Liver (tissue), 9 donors: ENCODE measurements around the gene CAPRIN2. TPM values are rescaled to one million over a fixed set of nuclear protein-coding genes. Genes with fewer than 3 reads are reported as not detected.

Experiments
- DNase-seq: peaks from one replicate; pipeline ENCODE4 v3.0.0-alpha.2; 2017; ENCODE audit warnings: low spot score
- H3K27ac ChIP-seq, 2 donors: one replicate each; pipeline ENCODE4 v1.7.0; 2013; ENCODE audit warnings: inconsistent platforms in 2 of 2, low read length in 2 of 2, control low read depth in 1 of 2, low read depth in 1 of 2, mild to moderate bottlenecking in 1 of 2
- H3K27me3 ChIP-seq, 4 donors: one replicate each; pipeline versions ENCODE4 v1.6.1 to v1.7.0; 2013; ENCODE audit warnings: low read length in 3 of 4, inconsistent platforms in 1 of 4, mild to moderate bottlenecking in 1 of 4, moderate library complexity in 1 of 4; ENCODE audit not compliant: control insufficient read depth in 4 of 4, insufficient read depth in 4 of 4
- H3K36me3 ChIP-seq, 4 donors: one replicate each; pipeline versions ENCODE4 v1.6.1 to v1.7.0; 2013; ENCODE audit warnings: low read length in 3 of 4, mild to moderate bottlenecking in 3 of 4, low read depth in 1 of 4, moderate library complexity in 1 of 4; ENCODE audit not compliant: control insufficient read depth in 4 of 4, insufficient read depth in 3 of 4
- H3K4me1 ChIP-seq, 4 donors: one replicate each; pipeline versions ENCODE4 v1.6.1 to v1.7.0; 2013; ENCODE audit warnings: low read length in 3 of 4, mild to moderate bottlenecking in 3 of 4, moderate library complexity in 1 of 4; ENCODE audit not compliant: control insufficient read depth in 4 of 4, insufficient read depth in 4 of 4
- H3K4me3 ChIP-seq, 3 donors: one replicate each; pipeline versions ENCODE4 v1.6.1 to v1.7.0; 2013; ENCODE audit warnings: low read length in 3 of 3, control low read depth in 1 of 3, low read depth in 1 of 3, mild to moderate bottlenecking in 1 of 3
- H3K9ac ChIP-seq, 2 donors: one replicate each; pipeline ENCODE4 v1.7.0; 2013; ENCODE audit warnings: low read length in 2 of 2, mild to moderate bottlenecking in 2 of 2, moderate library complexity in 2 of 2, control low read depth in 1 of 2, low read depth in 1 of 2
- H3K9me3 ChIP-seq, 4 donors: one replicate each; pipeline versions ENCODE4 v1.6.1 to v1.7.0; 2013; ENCODE audit warnings: low read length in 3 of 4; ENCODE audit not compliant: control insufficient read depth in 4 of 4
- ATF3 ChIP-seq: IDR thresholded peaks from 2 replicates; pipeline ENCODE4 v1.6.1; 2016; ENCODE audit warnings: antibody characterized with exemption
- EGR1 ChIP-seq, 2 donors: IDR thresholded peaks; 2 replicates each; pipeline ENCODE4 v1.6.1; 2016 to 2018; ENCODE audit warnings: antibody characterized with exemption in 2 of 2, low read depth in 2 of 2
- FOXA1 ChIP-seq: IDR thresholded peaks from 2 replicates; pipeline ENCODE4 v1.6.1; 2016; ENCODE audit warnings: antibody characterized with exemption
- HNF4A ChIP-seq, 2 donors: conservative IDR thresholded peaks; 2 replicates each; pipeline ENCODE4 v1.6.1; 2016; ENCODE audit warnings: antibody characterized with exemption in 2 of 2, mild to moderate bottlenecking in 2 of 2
- JUND ChIP-seq, 2 donors: IDR thresholded peaks; 2 replicates each; pipeline ENCODE4 v1.6.1; 2016; ENCODE audit warnings: antibody characterized with exemption in 2 of 2
- NR2F2 ChIP-seq: IDR thresholded peaks from 2 replicates; pipeline ENCODE4 v1.6.1; 2016; ENCODE audit warnings: antibody characterized with exemption
- RAD21 ChIP-seq, 2 donors: IDR thresholded peaks; 2 replicates each; pipeline ENCODE4 v1.6.1; 2016; ENCODE audit warnings: antibody characterized with exemption in 2 of 2, mild to moderate bottlenecking in 2 of 2
- REST ChIP-seq: IDR thresholded peaks from 2 replicates; pipeline ENCODE4 v1.6.1; 2016; ENCODE audit warnings: antibody characterized with exemption, mild to moderate bottlenecking
- RXRA ChIP-seq, 2 donors: IDR thresholded peaks; 2 replicates each; pipeline ENCODE4 v1.6.1; 2017 to 2018; ENCODE audit warnings: antibody characterized with exemption in 2 of 2, mild to moderate bottlenecking in 1 of 2
- TAF1 ChIP-seq: conservative IDR thresholded peaks from 2 replicates; pipeline ENCODE4 v1.6.1; 2016; ENCODE audit warnings: antibody characterized with exemption, mild to moderate bottlenecking
- YY1 ChIP-seq: IDR thresholded peaks from 2 replicates; pipeline ENCODE4 v1.6.1; 2016; ENCODE audit warnings: antibody characterized with exemption, mild to moderate bottlenecking
- ZBTB33 ChIP-seq: IDR thresholded peaks from 2 replicates; pipeline ENCODE4 v1.6.1; 2016; ENCODE audit warnings: antibody characterized with exemption
- WGBS: extraction: QIAGEN DNeasy Blood & Tissue Kit; methylation state at CpG from one replicate; pipeline ENCODE4 v1.1.7; 2013; 5-methylcytosine and 5-hydroxymethylcytosine counted together
- polyA plus RNA-seq, 2 donors: library from polyadenylated mRNA; stranded (reverse) in 1 of 2; unstranded in 1 of 2; fragments of 200-250 nt in 1 of 2; fragments of >200 nt in 1 of 2; fragmentation: Nextera tagmentation in 1 of 2; extraction: Ambion mirVana in 1 of 2; gene quantifications; one replicate each; pipeline versions ENCODE4 v1.2.1 to v1.2.3, GENCODE V29; 2013 to 2015
- total RNA-seq, 2 donors: library from RNA; depleted of rRNA; stranded (reverse); fragments of >200 nt; gene quantifications; one replicate each; pipeline ENCODE4 v1.2.3, GENCODE V29; 2014
- TF ChIP-seq, protein P1 (sequence below): fragments of 150-350 bp; IDR thresholded peaks from 2 replicates; pipeline ENCODE4 v1.5.1; 2017; ENCODE audit warnings: improper control_type of control experiment, low read depth, low read length; ENCODE audit not compliant: missing input control
- donor health status: healthy.
- donor health status: healthy.
- donor health status: healthy.
- donor health status: healthy.
- donor health status: healthy.

The CAPRIN2 gene
- total and polyA plus RNA-seq, 4 donors: 4.6 to 14.8 (median 9.4) TPM

DNA sequence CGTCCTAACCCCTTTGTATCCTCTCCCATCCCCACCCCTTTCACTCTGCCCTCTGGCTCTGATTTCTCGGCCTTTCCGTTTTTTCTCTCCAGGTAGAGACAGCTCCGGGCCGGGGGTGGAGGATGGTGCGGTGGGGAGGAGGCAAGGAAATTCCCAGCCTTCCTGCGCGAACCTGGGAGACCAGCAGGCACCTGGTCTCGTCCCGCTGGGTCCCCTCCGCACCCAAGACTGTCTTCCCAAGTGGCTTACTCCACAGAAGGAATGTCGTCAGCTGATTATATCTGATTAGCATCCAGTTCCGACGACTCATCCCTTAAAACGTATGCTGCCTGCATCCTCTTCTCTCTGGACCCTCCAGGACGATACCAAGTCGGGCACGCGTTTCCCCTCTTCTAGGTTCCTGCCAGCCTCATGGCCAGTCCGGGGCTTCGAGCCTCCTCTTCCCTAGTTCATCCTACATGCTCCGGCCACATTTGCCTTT, 42.2 kb upstream of the CAPRIN2 start:
- TF ChIP-seq JUND (IDR thresholded peaks at IDR 0.05) (no peak), FOXA1 (no peak), REST (no peak)
- Histone ChIP-seq H3K36me3 (no peaks in the 10 kb centered on the region), H3K4me1 (peaks cover 0 to 17% (median 9%) of the 10 kb centered on the region in 4 donors), H3K27ac (no peak overlapping the region), H3K9me3 (no peaks in the 10 kb centered on the region), H3K27me3 (no peaks in the 10 kb centered on the region), H3K4me3 (peak overlapping the region in 1 of 3 donors; percentile 71), H3K9ac (no peak overlapping the region)
- 19% methylated on average over 22 of the region's 22 CpGs for WGBS
- DNase-seq: no peak

DNA sequence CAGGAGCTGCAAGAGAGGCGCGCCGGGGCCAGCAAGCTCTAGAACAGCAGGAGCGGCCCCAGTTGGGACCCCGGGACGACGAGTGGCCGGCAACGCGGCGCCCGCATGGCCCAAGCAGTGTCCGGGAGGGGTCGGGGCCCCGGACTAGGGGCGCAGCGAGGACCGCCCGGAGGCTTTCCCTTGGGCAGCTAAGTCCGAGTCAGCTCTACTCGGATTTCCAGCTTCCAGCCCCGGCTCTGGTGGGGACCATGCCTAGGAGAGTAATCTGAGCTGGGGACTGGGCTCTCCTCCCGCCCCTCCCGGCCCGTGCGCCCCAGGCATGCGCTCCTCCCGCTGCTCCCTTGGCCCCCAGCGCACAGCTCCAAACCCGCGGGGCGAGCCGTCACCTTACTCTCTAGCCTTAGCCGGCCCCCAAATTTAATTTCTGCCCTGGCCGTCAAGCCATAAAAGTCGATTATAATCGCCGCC, 41.6 kb upstream of the CAPRIN2 start:
- Histone ChIP-seq H3K27me3 (no peaks in the 10 kb centered on the region), H3K4me3 (peak overlapping the region; percentile 63 to 71 (median 63)), H3K4me1 (peaks cover 0 to 17% (median 9%) of the 10 kb centered on the region in 4 donors), H3K9me3 (no peaks in the 10 kb centered on the region), H3K9ac (no peak overlapping the region), H3K36me3 (no peaks in the 10 kb centered on the region), H3K27ac (no peak overlapping the region)
- DNase-seq: no peak
- TF ChIP-seq RAD21 (IDR thresholded peaks at IDR 0.05) (no peak), REST (no peak), ATF3 (no peak), TAF1 (no peak), HNF4A (conservative IDR thresholded peaks at IDR 0.05) (no peak), NR2F2 (no peak), YY1 (no peak), EGR1 (IDR thresholded peaks at IDR 0.05; ENCODE audit: low read depth in 2 of 2) (no peak), ZBTB33 (no peak), RXRA (IDR thresholded peaks at IDR 0.05) (no peak)
- TF ChIP-seq, protein P1, sequence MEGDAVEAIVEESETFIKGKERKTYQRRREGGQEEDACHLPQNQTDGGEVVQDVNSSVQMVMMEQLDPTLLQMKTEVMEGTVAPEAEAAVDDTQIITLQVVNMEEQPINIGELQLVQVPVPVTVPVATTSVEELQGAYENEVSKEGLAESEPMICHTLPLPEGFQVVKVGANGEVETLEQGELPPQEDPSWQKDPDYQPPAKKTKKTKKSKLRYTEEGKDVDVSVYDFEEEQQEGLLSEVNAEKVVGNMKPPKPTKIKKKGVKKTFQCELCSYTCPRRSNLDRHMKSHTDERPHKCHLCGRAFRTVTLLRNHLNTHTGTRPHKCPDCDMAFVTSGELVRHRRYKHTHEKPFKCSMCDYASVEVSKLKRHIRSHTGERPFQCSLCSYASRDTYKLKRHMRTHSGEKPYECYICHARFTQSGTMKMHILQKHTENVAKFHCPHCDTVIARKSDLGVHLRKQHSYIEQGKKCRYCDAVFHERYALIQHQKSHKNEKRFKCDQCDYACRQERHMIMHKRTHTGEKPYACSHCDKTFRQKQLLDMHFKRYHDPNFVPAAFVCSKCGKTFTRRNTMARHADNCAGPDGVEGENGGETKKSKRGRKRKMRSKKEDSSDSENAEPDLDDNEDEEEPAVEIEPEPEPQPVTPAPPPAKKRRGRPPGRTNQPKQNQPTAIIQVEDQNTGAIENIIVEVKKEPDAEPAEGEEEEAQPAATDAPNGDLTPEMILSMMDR: no peak
- 2% methylated on average over 38 of the region's 38 CpGs for WGBS
